Right lobe of liver (tissue), 4 donors: ENCODE measurements around the gene BRMS1.

Source experiments
- POLR2A ChIP-seq: fragments of 450-650 bp; IDR thresholded peaks from one replicate; pipeline ENCODE4 v1.6.1; 2017; ENCODE audit warnings: antibody characterized with exemption, mild to moderate bottlenecking
- TF ChIP-seq, protein P1 (sequence below), 4 donors: fragments of 200-600 bp in 3 of 4; fragments of 450-650 bp in 1 of 4; IDR thresholded peaks; one replicate each; pipeline versions ENCODE4 v1.5.1 to v1.8.0; 2016 to 2022; ENCODE audit warnings: antibody characterized with exemption in 4 of 4, mild to moderate bottlenecking in 2 of 4
- donor health status: DM: no; HTN: no; CAD: no.
- donor health status: DM: no; HTN: no; CAD: no.
- donor health status: DM: no; HTN: yes; CAD: no.

DNA sequence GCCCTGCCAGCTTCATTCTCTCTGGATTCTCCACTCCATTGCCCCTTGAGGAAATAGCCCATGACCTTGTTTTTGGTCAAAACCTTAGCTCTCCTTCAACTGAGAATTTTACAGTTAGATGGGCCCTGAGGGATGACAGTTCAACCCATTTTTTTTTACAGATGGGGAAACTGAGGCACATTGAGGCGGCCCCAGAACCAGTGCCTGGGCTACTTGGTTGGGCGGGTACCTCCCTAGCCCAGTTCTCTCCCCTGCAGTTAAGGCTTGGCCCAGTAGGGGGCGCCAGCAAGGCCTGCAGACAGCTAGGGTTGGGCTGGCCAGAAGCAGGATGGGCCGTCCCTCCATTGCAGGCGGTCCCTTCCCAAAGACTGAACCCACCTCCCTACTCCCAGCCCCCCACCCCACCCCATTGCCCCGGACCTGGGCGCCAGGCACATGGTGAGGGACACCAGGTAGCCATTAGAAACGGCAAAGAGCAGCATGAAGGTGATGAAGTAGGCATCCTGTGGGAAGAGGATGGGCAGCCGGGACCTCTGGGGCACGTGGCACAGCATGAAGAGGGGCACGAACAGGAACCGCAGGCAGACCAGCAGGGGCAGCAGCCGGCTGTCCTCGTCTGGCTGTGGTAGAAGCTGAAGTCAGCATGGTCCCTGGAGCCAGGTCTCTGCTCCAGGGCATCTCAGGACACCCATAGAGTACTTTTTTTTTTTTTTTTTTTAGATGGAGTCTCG lies 19.1 kb upstream of the BRMS1 start:
- TF ChIP-seq, protein P1, sequence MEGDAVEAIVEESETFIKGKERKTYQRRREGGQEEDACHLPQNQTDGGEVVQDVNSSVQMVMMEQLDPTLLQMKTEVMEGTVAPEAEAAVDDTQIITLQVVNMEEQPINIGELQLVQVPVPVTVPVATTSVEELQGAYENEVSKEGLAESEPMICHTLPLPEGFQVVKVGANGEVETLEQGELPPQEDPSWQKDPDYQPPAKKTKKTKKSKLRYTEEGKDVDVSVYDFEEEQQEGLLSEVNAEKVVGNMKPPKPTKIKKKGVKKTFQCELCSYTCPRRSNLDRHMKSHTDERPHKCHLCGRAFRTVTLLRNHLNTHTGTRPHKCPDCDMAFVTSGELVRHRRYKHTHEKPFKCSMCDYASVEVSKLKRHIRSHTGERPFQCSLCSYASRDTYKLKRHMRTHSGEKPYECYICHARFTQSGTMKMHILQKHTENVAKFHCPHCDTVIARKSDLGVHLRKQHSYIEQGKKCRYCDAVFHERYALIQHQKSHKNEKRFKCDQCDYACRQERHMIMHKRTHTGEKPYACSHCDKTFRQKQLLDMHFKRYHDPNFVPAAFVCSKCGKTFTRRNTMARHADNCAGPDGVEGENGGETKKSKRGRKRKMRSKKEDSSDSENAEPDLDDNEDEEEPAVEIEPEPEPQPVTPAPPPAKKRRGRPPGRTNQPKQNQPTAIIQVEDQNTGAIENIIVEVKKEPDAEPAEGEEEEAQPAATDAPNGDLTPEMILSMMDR (IDR thresholded peaks at IDR 0.05): peak; percentile 37 to 68 (median 48)
- no peak for TF ChIP-seq POLR2A
